Eye (tissue), 1 donor: ENCODE measurements around the gene RRP8.

Source experiments
- DNase-seq: peaks from one replicate; pipeline ENCODE4 v3.0.0-alpha.2; 2015

The RRP8 gene

DNA sequence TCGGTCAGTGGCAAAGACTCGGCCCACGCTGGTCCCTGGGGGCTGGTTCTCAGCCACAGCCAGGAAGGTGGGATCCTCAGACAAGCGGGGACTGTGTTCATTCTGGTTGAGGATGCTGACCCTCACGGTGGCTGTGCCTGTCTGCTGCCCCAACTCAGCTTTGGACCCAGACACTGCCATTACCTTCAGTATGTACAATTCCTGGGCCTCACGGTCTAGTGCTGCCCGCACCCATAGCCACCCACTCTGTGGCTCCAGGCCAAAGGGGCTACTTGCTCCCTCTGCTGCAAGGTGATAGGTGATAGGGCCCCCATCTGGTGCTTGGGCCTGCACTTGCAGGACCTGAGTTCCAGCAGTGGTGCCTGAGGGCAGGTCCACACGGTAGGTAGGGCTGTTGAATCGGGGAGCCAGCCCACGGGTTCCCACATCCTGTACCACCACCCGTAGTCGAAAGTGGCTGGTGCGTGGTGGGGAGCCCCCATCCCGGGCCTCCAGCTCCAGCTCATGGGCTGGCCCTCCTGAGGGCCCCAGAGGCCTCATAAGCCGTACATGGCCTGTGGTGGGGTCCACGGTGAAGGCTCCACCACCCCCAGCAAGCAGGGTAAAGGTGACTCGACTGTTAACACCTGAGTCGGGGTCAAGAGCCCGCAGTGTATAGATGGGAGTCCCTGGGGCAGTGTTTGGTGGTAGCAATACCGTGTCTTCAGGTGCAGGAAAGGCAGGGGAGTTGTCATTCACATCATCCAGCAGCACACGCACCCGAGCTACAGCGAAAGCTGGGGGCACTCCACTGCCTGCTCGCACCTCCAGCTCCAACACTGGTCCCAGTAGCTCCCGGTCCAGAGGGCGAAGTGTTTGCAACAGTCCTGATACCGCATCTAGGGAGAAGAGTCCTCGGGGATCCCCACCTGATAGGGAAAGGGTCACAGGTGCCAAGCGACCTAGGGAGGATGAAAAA lies 29.0 kb upstream of the RRP8 start:
- DNase-seq = no peak

DNA sequence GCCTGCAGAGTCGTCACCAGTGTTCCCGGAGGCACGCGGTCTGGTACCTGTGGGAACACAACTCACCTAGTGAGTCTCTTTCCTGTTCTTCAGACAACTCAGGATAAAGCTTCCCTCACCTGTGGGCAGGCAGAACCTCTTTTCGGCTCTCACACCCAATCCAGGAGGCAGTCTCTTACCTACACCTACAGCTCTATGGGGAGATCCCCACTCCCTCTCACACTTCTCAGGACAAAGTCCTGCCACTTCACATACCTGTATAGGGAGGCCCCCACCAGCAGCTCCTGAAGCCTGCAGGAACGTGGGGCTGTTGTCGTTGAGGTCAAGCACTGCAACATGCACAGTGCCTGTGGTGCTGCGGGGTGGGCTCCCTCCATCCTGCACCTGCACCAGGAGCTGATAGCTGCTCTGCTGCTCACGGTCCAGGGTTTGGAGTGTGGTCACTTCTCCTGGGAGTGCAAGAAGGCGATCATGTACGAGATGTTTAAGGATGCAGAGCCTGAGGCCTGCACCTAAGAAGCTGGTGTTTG lies 28.0 kb upstream of the RRP8 start:
- no peak for DNase-seq

DNA sequence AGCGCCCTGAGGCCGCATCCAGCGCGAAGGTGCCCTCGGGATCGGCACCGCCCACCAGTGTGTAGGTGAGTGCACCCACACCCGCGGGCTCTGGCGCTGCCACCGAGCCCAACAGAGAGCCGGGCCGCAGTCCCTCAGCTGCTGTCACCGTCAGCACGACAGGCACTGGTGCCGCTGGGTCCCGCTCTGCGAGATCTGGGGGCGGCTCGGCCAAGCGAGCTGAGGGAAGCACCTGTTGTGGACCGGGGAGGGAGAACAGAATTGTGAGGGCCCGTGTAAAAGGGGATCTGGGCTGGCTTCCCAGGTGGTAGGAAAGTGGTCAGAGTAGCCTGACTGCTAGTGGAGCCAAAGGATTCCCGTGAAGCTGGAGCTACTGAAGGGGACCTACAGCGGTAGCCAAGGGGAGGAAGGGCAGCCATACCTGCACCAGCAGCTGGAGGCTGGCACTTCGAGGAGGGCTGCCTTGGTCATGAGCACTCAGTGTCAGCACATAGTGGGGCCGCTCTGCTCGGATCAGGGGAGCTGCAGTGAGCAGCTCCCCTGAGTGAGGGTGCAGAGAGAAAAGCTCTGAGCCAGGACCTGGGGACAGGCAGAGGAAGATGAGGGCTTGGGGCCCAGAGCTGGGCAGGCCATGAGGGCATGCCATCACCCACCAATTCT lies 27.3 kb upstream of the RRP8 start:
- no peak for DNase-seq

GRCh38 chr11:6629892-6630631 lies 26.6 kb upstream of the RRP8 start:
- peak; percentile 51 for DNase-seq

GRCh38 chr11:6629573-6629891 lies 26.1 kb upstream of the RRP8 start:
- DNase-seq = no peak

DNA sequence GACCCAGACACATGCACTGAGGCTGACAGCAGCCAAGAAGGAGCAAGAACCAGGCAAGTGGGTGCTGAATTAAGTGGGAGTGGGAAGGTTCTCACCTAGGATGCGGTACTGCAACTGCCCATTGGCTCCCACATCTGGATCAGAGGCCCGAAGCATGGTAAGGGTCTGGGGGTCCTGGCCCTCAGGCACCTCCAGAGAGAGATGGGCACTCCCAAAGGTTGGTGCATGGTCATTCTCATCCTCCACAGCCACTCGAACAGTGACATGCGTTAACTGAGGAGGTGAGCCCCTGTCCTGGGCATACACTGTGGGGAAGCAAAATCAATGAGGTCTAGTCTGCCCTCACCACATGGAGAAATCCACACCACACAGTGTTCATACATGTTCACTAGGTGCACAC lies 25.1 kb upstream of the RRP8 start:
- no peak for DNase-seq

DNA sequence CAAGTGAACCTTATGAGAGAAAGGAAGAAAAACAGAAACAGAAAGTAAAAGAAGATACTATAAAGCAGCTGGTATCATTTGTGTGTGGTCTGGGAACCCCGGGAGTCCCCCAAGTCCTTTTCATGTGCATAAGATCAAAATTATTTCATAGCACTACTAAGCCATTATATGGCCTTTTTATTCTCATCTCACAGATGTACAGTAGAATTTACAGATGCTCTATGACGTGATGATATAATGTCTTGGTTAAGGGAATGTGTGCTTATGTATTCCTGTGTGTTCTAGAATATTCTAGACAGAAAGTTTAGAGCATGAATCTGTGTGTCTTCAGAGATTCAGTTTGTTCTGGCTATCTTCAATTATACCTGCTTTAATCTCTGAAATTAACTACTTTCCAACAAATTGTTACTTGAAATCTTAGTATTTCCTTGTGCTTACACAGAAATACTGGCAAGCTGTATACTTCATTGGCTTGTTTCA lies 24.4 kb upstream of the RRP8 start:
- DNase-seq = no peak

DNA sequence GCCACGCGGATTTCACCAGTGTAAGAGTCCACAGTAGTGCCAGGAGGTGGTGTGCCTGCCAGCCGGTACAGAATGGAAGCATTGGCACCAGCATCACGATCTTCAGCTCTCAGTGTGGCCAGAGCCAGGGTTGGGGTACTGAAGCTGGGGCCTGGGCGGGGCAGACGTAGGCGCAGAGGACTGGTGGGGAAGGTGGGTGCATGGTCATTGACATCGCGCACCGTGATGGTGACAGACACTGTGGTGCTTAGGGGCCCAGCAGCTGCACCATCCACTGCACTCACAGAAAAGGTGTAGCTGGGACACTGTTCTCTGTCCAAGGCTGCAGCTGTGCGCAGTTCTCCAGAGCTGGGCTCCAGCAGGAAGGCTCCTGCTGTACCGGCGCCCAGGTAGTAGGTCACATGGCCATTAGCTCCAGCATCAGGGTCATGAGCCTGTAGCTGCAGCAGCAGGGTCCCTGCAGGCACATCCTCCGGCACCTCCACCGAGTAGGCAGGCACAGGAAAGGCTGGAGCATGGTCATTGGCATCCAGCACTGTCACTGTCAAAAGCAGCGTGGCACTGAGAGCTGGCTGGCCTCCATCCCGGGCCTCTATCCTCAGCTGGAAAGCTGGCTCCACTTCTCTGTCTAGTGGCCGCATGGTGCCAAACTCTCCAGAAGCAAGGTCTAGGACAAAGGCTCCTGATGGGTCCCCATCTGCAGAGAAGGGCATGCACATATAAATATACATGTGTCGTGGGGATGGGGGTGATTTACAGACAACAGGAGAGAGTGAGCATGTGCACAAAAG lies 23.8 kb upstream of the RRP8 start:
- DNase-seq = no peak

GRCh38 chr11:6625832-6626420 lies 22.5 kb upstream of the RRP8 start:
- DNase-seq = no peak

DNA sequence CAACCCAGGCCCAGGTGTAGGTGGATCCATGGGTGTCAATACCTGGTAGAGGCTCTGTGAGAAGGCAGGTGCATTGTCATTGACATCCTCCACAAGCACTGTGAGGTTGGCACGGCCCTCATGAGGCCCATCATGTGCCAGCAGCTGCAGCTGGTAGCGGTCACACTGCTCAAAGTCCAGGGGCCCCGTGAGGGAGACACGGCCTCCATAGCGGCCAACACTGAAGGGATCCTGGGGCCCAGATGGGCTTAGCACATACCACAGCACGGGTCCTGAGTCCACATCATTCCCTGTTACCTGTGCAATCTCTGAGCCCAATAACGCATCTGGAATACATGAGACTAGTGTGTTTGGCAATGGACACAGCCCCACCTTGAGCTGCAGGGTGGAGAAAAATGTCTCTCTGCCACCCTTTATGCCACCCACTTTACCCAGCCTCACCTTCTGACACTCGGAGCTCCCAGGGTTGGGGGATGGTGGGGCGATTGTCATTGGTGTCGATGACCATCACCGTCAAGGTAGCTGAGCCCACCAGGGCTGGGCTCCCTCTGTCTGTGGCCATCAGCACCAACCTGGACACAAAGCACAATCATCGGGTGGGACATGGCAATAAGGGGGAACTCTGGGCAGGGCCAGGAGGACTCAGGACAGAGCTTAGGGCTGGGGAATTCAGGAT lies 21.9 kb upstream of the RRP8 start:
- DNase-seq = no peak

GRCh38 chr11:6623391-6624363 lies 20.3 kb upstream of the RRP8 start:
- DNase-seq = no peak

- DNase-seq = no peak
Measured at GRCh38 chr11:6622261-6623171, 19.1 kb upstream of the RRP8 start.

DNA sequence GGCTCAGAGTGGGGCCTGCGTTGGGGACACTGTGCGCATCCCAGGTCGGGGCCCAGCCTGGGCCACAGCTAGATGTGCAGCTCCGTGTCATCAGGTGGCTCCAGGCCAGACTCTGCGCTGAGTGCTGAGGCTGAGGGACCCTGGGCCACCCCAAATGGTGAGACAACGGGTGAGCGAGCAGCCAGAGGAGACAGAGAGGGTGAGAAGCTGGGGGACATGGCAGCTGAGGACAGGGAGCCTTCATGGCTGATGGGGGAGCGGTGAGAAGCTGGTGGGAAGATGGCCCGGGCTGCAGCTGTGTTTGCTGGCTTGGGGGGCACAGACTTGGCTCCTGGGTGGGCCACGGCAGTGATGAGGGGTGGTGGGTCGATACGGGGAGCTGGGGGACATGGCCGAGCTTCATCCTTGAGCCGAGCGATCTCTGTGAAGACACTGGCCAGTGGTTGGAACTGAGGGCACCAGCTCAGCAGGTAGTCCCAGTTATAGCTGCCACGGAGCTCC lies 18.3 kb upstream of the RRP8 start:
- no peak for DNase-seq

GRCh38 chr11:6620636-6621035 lies 17.2 kb upstream of the RRP8 start:
- no peak for DNase-seq

DNA sequence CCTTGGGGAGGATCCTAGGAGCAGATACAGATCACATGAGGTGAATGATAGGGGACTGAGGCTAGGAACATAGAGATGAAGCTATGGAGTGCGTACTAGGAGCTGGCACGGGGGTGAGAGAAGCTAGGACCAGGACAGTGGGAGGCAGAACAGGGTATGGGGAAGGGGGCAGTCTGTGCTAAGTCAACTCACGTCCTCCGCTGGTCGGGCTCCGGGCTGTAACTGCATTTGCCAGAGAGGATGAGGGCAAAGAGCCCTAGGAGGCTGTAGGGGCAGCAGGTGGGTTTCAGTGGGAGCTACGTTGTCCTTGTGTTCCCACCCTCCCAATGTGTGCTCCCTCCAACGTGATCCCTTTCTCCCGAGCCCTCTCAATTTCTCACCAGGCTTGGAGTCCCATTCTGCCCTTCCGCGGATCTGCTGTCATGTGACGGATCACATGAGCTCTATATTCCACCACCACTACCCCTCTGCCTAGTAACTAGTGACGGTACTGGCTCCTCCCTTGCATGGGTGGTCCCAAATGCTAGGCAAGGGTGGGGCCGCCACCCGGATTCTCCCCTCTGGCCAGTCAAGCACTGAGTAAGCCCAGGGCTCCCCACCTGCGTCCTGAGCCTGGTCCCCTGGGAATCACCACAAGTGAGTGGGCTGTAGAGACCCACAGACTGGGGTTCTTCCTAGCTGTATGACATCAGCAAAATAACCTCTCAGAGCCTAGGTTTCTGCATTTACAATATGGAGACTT lies 15.8 kb upstream of the RRP8 start, which contains the start of gene TPP1:
Gene TPP1, minus strand, starts transcription at position 419 of the 742 bp plus-strand sequence. Its CDS starts 22 bp downstream, at position 397.
- peak; percentile 99 for DNase-seq

- DNase-seq = peak; percentile 51
Measured at GRCh38 chr11:6618117-6619003, 14.9 kb upstream of the RRP8 start.

- no peak for DNase-seq
Measured at GRCh38 chr11:6617315-6617781, 13.9 kb upstream of the RRP8 start.
